Measurements from ENCODE around the gene DUSP16. TPM values are rescaled to one million over a fixed set of nuclear protein-coding genes. Genes with fewer than 3 reads are reported as not detected.

DUSP16 gene
- total RNA-seq, 4 donors from 2014 or later = 16.1 to 47.0 (median 40.0) TPM

- H3K4me1 ChIP-seq = no peaks in the 10 kb centered on the region
- in situ Hi-C loops (cut with MboI; ENCODE audit: low pct_ligation_motif_present in 1 of 4, low pct_unique_long_range_greater_than_20kb in 1 of 4, low sequenced_read_pairs in 3 of 4) = no loop called here
- H3K4me3 ChIP-seq = no peak overlapping the region
- WGBS, 2 donors (ENCODE audit: low coverage in 1 of 2) = 97 to 100% methylated on average over 4 of the region's 4 CpGs
- intact Hi-C loops (cut with DNase I; ENCODE audit: low total_unique reads) = no loop called here
- DNase-seq = no peak
- H3K9me3 ChIP-seq = no peaks in the 10 kb centered on the region
- no peak overlapping the region for H3K27ac ChIP-seq
- H3K36me3 ChIP-seq = peaks cover 0 to 12% (median 0%) of the 10 kb centered on the region in 4 donors
- TF ChIP-seq EP300 (IDR thresholded peaks at IDR 0.05; ENCODE audit: low read depth) (no peak), POLR2A (IDR thresholded peaks at IDR 0.05) (no peak), POLR2AphosphoS5 (IDR thresholded peaks at IDR 0.05) (no peak), CTCF (IDR thresholded peaks at IDR 0.05) (no peak)
- no peaks in the 10 kb centered on the region for H3K27me3 ChIP-seq
Measured at GRCh38 chr12:12498210-12498609, 64.5 kb downstream of the DUSP16 start.

DNA sequence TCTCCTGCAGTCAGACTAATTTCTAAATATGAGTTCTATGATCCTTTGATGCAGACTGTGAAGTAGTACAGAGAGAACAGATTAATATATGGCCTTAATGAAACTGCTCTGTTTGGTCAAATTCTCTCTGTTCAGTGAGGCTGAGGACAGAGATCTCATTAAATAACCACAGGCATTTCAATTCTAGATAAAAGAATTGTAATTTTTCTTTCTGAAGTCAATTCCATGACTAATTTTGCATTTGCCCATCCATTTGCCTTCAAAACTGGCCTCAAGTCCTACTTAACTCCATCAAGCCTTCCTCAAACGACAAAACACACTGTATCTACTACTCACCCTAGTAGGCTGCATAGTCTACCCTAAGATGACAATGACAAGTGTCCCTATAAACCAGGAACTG lies 67.1 kb downstream of the DUSP16 start:
- intact Hi-C loops (cut with DNase I; ENCODE audit: low total_unique reads) = no loop called here
- H3K36me3 ChIP-seq = peaks cover 0 to 12% (median 0%) of the 10 kb centered on the region in 4 donors

GRCh38 chr12:12492547-12492946 lies 70.1 kb downstream of the DUSP16 start:
- Histone ChIP-seq H3K4me3 (no peak overlapping the region), H3K9me3 (no peaks in the 10 kb centered on the region), H3K4me1 (peaks cover 0 to 4% (median 0%) of the 10 kb centered on the region in 4 donors), H3K36me3 (peaks cover 0 to 10% (median 0%) of the 10 kb centered on the region in 4 donors), H3K27ac (no peak overlapping the region), H3K27me3 (no peaks in the 10 kb centered on the region)
- TF ChIP-seq POLR2AphosphoS5 (IDR thresholded peaks at IDR 0.05) (no peak), POLR2A (IDR thresholded peaks at IDR 0.05) (no peak), CTCF (IDR thresholded peaks at IDR 0.05) (no peak), EP300 (IDR thresholded peaks at IDR 0.05; ENCODE audit: low read depth) (no peak)
- DNase-seq = no peak
- intact Hi-C loops (cut with DNase I; ENCODE audit: low total_unique reads) = no loop called here
- 84 to 87% methylated on average over 5 of the region's 5 CpGs for WGBS, 2 donors (ENCODE audit: low coverage in 1 of 2)
- in situ Hi-C loops (cut with MboI; ENCODE audit: low pct_ligation_motif_present in 1 of 4, low pct_unique_long_range_greater_than_20kb in 1 of 4, low sequenced_read_pairs in 3 of 4) = no loop called here

More for the DNA sequence above, 67.1 kb downstream of the DUSP16 start:
- peaks cover 0 to 4% (median 0%) of the 10 kb centered on the region in 4 donors for H3K4me1 ChIP-seq
- no peaks in the 10 kb centered on the region for H3K27me3 ChIP-seq
- no peak for DNase-seq
- no peak overlapping the region for H3K27ac ChIP-seq
- H3K4me3 ChIP-seq = no peak overlapping the region
- in situ Hi-C loops (cut with MboI; ENCODE audit: low pct_ligation_motif_present in 1 of 4, low pct_unique_long_range_greater_than_20kb in 1 of 4, low sequenced_read_pairs in 3 of 4) = no loop called here
- no peak for TF ChIP-seq POLR2AphosphoS5 (IDR thresholded peaks at IDR 0.05)
- no peak for TF ChIP-seq EP300 (IDR thresholded peaks at IDR 0.05; ENCODE audit: low read depth)
- no peak for TF ChIP-seq POLR2A (IDR thresholded peaks at IDR 0.05)
- TF ChIP-seq CTCF (IDR thresholded peaks at IDR 0.05) = no peak
- 91% methylated on average over 1 of the region's 1 CpG; no CpG with 5 or more reads in 1 of the 2 donors for WGBS, 2 donors (ENCODE audit: low coverage in 1 of 2)
- H3K9me3 ChIP-seq = no peaks in the 10 kb centered on the region

DNA sequence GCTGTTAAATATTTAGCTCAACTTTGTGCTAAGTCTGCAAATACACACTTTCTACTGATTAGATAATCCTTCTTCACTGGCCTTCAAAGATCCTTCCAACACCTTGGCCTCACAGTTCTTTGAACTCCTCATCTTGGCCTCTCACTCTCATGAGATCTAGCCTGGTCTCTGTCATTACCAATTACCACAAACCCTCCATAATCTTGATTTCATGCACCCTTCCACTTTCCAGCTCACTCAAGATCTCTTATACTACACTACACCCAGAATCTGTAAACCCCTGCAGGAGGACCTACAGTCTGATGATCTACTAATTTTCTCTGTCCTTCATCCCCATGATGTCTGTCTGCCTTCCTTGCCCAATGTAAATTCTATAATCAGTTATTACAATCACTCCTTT lies 71.1 kb downstream of the DUSP16 start:
- TF ChIP-seq CTCF (IDR thresholded peaks at IDR 0.05) (no peak), POLR2AphosphoS5 (IDR thresholded peaks at IDR 0.05) (no peak), EP300 (IDR thresholded peaks at IDR 0.05; ENCODE audit: low read depth) (no peak), POLR2A (IDR thresholded peaks at IDR 0.05) (no peak)
- H3K27ac ChIP-seq = no peak overlapping the region

More for the DNA sequence above, 71.1 kb downstream of the DUSP16 start:
- Histone ChIP-seq H3K27me3 (no peaks in the 10 kb centered on the region), H3K9me3 (no peaks in the 10 kb centered on the region), H3K4me3 (no peak overlapping the region), H3K4me1 (peaks cover 0 to 4% (median 0%) of the 10 kb centered on the region in 4 donors), H3K36me3 (peaks cover 0 to 6% (median 0%) of the 10 kb centered on the region in 4 donors)
- intact Hi-C loops (cut with DNase I; ENCODE audit: low total_unique reads) = no loop called here
- in situ Hi-C loops (cut with MboI; ENCODE audit: low pct_ligation_motif_present in 1 of 4, low pct_unique_long_range_greater_than_20kb in 1 of 4, low sequenced_read_pairs in 3 of 4) = no loop called here
- no peak for DNase-seq

All from transverse colon (tissue), 4 donors.